Bone marrow (tissue), 2 donors: ENCODE measurements around the gene DNMT3A.

ENCODE experiments used
- DNase-seq, 2 donors: peaks; one replicate each; lab custom pipeline; 2025; lab: John Stamatoyannopoulos, UW

DNMT3A gene

DNA sequence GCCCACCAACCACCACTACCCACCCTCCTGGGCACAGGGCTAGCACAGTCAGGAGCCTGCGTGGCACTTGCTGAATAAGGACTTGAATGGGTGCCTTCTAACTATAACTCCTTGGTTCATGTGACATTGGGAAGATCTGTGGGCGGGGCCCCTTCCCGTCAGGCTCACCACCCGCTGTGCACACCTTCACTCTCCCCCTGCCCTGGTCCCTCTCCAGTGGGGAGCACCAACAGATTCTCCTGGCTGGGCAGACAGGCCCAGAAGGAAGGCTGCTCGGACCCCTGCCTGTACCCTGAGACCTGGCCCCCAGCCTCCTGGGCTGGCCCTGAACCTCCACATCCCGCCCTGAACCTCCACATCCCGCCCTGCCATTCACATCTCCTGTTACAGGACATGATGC, 139.9 kb downstream of the DNMT3A start:
- no peak for DNase-seq

DNA sequence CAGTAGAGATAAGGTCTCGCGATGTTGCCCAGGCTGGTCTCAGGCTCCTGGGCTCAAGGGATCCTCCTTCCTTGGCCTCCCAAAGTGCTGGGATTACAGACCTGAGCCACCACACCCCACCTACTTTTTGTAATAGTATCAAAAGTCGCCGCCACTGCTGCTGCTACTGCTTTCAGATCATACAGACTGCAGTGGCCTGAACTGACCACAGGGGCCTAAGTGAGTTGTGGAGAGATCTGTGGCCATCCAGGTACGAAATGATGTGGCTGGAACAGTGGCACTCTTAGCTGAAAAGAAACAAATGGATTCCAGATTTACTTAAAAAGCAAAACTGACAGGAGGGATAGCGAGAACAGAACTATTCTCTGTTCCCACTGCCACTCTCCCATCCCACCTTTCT, 140.5 kb downstream of the DNMT3A start:
- DNase-seq: no peak

DNA sequence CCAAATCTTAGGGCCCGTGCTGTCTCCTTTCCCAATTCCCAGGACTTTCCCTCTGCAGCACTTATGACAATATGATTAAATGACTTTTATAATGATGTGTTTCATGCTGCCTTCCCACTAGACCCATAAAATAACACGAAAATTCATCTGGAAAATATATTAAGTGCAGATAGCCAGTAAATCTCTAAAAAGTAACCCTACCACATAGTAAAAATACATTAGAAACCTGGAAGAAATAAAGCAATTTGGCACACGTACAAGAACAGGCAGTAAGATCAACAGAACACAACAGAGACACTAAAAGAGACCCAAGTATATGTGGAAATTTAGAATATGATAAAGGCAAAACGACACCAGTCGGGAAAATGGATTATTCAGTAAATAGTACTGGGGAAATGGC, 143.1 kb downstream of the DNMT3A start:
- DNase-seq: no peak

DNA sequence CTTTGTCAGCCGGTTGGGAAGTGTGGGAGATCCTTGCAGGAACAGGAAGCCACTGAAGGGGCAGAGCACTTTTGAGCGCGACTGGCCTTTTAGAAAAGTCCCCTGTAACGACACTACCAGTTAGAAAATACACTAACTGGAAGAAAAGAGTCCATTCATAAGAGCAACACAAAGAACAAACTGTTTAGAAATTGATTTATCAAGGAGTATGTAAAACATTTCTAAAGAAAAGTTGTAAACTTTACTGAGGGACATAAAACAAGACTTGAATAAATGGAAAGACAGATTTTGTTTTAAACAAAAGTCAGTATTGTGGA, 143.6 kb downstream of the DNMT3A start:
- no peak for DNase-seq

DNA sequence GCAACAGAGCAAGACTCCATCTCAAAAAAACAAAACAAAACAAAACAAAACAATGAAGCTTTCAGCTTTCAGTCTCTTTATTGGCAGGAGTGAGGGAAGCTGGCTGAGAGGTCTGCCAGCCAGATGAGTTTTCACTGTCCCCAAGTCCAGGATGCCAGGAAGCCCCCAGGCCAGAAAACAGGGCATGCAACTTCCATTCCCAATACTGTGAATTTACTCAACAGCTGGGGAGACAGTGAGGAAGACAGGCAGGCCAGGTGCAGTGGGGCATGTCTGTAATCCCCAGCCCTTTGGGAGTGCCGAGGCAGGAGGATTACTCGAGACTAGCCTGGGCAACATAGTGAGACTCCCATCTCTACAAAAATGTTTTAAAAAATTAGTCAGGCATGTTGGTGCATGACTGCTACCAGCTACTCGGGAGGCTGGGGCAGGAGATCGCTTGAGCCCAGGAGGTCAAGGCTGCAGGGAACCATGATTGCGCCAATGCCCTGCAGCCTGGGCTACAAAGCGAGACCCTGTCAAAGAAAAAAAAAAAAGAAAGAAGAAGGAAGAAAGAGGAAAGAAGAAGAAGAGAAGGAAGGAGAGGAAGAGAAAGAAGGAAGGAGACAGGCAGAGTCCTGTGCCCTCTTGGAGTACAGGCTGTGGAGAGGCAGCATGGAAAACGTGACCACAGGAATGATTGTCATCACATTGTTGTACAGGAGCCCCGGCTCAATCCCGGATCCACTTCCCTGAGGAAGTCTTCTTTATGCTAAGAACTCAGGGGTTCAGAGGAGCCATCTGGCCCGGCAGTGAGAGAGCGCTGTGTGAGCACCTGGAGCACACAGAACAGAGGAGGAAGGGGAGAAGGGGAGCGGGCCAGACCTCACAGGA, 144.2 kb downstream of the DNMT3A start:
- DNase-seq: no peak

DNA sequence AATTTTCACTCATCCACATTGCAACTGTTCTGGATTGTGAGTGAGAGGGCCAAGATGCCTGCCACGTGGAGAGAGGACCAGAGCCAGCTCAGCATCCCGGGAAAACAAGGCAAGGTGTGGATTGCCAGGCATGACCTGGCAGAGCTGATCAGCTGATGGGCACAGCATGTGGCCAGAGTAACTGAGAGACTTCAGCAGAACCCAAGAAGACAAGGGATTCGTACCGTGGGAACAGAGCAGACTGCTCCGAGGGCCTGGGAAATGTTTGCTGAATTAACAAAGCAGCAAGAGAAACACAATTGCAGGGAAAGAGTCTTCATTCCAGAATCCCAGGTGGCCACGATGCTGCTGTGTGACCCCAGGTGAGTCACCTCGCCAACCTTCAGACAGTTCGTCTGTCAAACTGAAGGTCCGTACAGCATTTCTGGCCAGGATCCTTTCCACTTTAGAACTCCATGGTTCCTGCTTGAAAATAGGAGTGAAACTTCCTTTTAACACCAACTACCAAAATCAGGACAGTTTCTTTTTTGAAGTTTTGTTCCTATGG, 147.1 kb downstream of the DNMT3A start:
- DNase-seq: no peak

DNA sequence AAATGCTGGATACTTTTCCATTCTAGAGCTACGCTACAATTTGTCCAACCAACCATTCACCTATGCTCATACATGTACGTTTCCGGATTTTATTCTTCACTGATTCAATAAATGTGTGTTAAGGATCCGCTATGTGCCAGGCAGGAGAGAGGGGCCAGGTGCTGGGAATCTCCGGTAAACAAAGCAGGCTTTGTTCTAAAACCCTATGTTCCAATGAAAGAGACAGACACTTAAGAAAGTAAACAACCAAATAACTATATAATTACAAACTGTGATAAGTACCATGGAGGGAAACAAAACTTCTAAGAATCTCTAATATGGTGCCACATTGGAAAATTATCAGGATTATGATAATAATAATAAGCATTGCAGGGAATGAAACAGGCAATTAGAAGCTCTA, 151.2 kb downstream of the DNMT3A start:
- DNase-seq: no peak

DNA sequence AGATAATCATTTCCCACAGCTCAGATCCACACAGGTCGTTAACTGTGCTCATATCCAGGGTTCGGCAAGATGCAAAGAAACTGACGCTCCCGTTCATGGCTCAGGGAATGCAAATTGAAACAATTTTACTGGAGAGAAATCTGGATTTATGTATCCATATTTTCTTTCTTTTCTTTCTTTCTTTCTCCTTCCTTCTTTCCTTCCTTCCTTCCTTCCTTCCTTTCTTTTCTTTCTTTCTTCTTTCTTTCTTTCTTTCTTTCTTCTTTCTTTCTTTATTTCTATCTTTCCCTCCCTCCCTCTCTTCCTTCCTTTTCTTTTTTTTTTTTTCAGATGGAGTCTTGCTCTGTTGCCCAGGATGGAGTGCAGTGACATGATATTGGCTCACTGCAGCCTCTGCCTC, 153.3 kb downstream of the DNMT3A start:
- no peak for DNase-seq

DNA sequence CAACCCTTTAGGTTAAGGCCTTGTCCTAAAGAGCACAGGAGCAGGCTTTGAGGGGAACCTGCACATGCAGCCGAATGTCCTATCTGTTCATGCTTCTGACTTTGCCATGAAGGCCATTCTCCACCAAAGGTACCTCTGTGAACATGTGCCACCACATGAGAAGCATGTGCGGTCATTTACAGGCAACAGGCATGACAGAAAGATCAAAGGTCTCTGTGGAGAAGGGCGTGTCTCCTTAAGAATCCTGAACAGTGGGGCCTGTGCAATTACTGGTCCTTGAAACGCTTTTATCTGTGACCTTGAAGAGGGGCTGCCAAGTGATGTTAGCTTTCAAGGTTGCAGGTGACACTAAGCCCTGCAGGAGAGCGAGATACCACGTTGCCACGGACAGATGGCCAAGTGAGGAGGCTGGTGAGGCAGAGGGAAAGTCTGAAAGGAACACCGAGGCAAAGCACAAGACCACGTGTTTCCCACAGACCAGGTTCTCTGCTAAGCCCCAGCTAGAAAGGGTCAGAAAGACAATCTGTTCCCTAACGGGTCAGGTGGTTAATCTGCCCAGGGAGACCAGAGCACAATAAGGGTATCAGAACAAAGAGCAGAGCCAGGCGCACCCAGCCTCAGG, 153.9 kb downstream of the DNMT3A start:
- no peak for DNase-seq

DNA sequence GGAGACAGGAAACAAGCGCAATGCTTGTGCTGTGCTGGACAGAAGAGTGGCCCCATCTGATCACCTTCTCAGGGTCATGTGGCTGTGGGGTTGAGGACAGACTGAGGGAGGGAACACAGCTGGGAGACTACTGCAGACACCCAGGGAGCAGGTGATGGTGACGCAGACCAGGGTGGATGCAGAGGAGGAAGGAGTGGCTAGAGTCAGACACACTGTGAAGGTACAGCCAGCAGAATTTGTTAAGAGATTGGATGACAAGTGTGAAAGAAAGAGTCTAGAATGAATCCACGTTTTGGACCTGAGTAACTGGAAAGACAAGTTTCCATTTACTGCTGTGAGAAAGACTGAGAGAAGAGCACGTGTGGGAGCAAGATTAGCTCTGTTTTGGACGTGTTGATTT, 157.5 kb downstream of the DNMT3A start:
- no peak for DNase-seq

DNA sequence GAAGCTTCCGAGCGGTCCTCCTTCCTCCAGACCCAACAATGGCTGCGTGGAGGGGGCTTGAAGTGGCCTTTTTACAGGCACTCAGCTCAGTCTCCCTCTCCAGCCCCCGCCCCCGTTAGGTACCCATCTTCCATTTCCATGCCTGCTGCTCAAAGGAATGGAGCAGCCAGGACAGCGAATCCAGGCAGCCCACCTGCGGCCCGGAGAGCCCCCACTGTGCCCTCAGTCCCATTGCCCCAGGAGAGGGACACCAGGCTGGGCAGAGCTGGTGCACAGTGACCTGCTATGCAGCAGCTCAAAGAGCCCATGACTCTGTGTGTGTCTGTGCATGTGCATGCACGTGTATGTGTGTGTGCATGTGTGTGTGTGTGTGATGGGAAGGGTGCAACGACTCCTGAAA, 162.7 kb downstream of the DNMT3A start:
- no peak for DNase-seq
